Astrocyte (in vitro differentiated cells and primary cell): ENCODE data around the gene IPO13. TPM values are rescaled to one million over a fixed set of nuclear protein-coding genes. Genes with fewer than 3 reads are reported as not detected.

Experiments used
- DNase-seq: peaks from one replicate; pipeline ENCODE4 v3.0.0-alpha.2; 2010; ENCODE audit warnings: low read depth
- FAIRE-seq: peaks from 2 replicates; lab custom pipeline; 2011; peaks lifted over from hg19 to GRCh38; lab: Jason Lieb, UNC
- H2AFZ ChIP-seq: 2 replicates; pipeline ENCODE4 v1.6.0; 2012; ENCODE audit warnings: low read depth, low read length, inconsistent platforms
- H3K27ac ChIP-seq: 2 replicates; pipeline ENCODE4 v1.5.1; 2011; ENCODE audit warnings: low read depth, low read length, inconsistent platforms
- H3K27me3 ChIP-seq: 2 replicates; pipeline ENCODE4 v1.6.0; 2011; ENCODE audit warnings: low read length, inconsistent platforms; ENCODE audit not compliant: insufficient read depth
- H3K36me3 ChIP-seq: 2 replicates; pipeline ENCODE4 v1.5.1; 2011; ENCODE audit warnings: low read length, inconsistent platforms; ENCODE audit not compliant: insufficient read depth
- H3K4me1 ChIP-seq: 2 replicates; pipeline ENCODE4 v1.5.1; 2011; ENCODE audit warnings: low read length, inconsistent platforms; ENCODE audit not compliant: insufficient read depth
- H3K4me2 ChIP-seq: 2 replicates; pipeline ENCODE4 v1.6.0; 2012; ENCODE audit warnings: low read length, inconsistent platforms
- H3K4me3 ChIP-seq: 2 replicates; pipeline ENCODE4 v1.5.1; 2011; ENCODE audit warnings: low read depth, mild to moderate bottlenecking, low read length, inconsistent platforms; ENCODE audit not compliant: insufficient read depth
- H3K79me2 ChIP-seq: 2 replicates; pipeline ENCODE4 v1.6.0; 2012; ENCODE audit warnings: mild to moderate bottlenecking, low read length, inconsistent platforms; ENCODE audit not compliant: insufficient read depth
- H3K9ac ChIP-seq: 2 replicates; pipeline ENCODE4 v1.6.0; 2012; ENCODE audit warnings: mild to moderate bottlenecking, low read length, inconsistent platforms
- H3K9me3 ChIP-seq: 2 replicates; pipeline ENCODE4 v1.5.1; 2012; ENCODE audit warnings: low read depth, mild to moderate bottlenecking, low read length, inconsistent platforms; ENCODE audit not compliant: insufficient read depth
- H4K20me1 ChIP-seq: 2 replicates; pipeline ENCODE4 v1.6.0; 2012; ENCODE audit warnings: low read length, inconsistent platforms; ENCODE audit not compliant: insufficient read depth
- H3K27ac Mint-ChIP-seq: one replicate; pipeline ENCODE4 v1.8.0; 2021; ENCODE audit warnings: mild to moderate bottlenecking, mixed read lengths; ENCODE audit not compliant: unreplicated experiment
- H3K27me3 Mint-ChIP-seq: one replicate; pipeline ENCODE4 v1.8.0; 2021; ENCODE audit warnings: low read depth, mixed read lengths; ENCODE audit not compliant: unreplicated experiment
- H3K36me3 Mint-ChIP-seq: one replicate; pipeline ENCODE4 v1.8.0; 2021; ENCODE audit warnings: low read depth, mixed read lengths; ENCODE audit not compliant: unreplicated experiment
- H3K4me1 Mint-ChIP-seq: one replicate; pipeline ENCODE4 v1.8.0; 2021; ENCODE audit warnings: low read depth, mixed read lengths; ENCODE audit not compliant: unreplicated experiment
- H3K4me3 Mint-ChIP-seq: one replicate; pipeline ENCODE4 v1.8.0; 2021; ENCODE audit warnings: mild to moderate bottlenecking, moderate library complexity, mixed read lengths; ENCODE audit not compliant: unreplicated experiment
- H3K9me3 Mint-ChIP-seq: one replicate; pipeline ENCODE4 v1.8.0; 2021; ENCODE audit warnings: mild to moderate bottlenecking, mixed read lengths; ENCODE audit not compliant: unreplicated experiment
- CTCF ChIP-seq: IDR thresholded peaks from 2 replicates; pipeline ENCODE4 v1.5.1; 2011; ENCODE audit warnings: low read depth, mild to moderate bottlenecking, inconsistent platforms, low read length, moderate library complexity; ENCODE audit not compliant: insufficient read depth
- EZH2 ChIP-seq: IDR thresholded peaks from 2 replicates; pipeline ENCODE4 v1.6.1; 2012; ENCODE audit warnings: mild to moderate bottlenecking, low read length, inconsistent platforms; ENCODE audit not compliant: insufficient read depth
- total RNA-seq: library from RNA; stranded (reverse); gene quantifications from 2 replicates; pipeline ENCODE4 v1.2.1, GENCODE V29; 2021

The IPO13 gene
- total RNA-seq, 1 donor from 2014 or later = 31.0 TPM

GRCh38 chr1:43987159-43987902 is 40.6 kb downstream of the IPO13 start:
- no peaks in the 10 kb centered on the region for H3K36me3 ChIP-seq
- no peak overlapping the region for H3K27ac ChIP-seq
- FAIRE-seq = no peak
- Mint-ChIP-seq H3K4me3 (no peak overlapping the region), H3K4me1 (peaks cover 18% of the 10 kb centered on the region), H3K36me3 (peaks cover 20% of the 10 kb centered on the region), H3K27ac (no peak overlapping the region), H3K27me3 (no peaks in the 10 kb centered on the region), H3K9me3 (no peaks in the 10 kb centered on the region)
- H3K9ac ChIP-seq = no peak overlapping the region
- no peak overlapping the region for H2AFZ ChIP-seq
- no peaks in the 10 kb centered on the region for H3K27me3 ChIP-seq
- DNase-seq = peak; percentile 18
- TF ChIP-seq CTCF (no peak), EZH2 (no peak)
- no peak overlapping the region for H3K4me2 ChIP-seq
- H3K4me3 ChIP-seq = no peak overlapping the region
- H4K20me1 ChIP-seq = peaks cover 42% of the 10 kb centered on the region
- H3K4me1 ChIP-seq = peaks cover 9% of the 10 kb centered on the region
- H3K79me2 ChIP-seq = peaks cover 11% of the 10 kb centered on the region
- H3K9me3 ChIP-seq = no peaks in the 10 kb centered on the region

DNA sequence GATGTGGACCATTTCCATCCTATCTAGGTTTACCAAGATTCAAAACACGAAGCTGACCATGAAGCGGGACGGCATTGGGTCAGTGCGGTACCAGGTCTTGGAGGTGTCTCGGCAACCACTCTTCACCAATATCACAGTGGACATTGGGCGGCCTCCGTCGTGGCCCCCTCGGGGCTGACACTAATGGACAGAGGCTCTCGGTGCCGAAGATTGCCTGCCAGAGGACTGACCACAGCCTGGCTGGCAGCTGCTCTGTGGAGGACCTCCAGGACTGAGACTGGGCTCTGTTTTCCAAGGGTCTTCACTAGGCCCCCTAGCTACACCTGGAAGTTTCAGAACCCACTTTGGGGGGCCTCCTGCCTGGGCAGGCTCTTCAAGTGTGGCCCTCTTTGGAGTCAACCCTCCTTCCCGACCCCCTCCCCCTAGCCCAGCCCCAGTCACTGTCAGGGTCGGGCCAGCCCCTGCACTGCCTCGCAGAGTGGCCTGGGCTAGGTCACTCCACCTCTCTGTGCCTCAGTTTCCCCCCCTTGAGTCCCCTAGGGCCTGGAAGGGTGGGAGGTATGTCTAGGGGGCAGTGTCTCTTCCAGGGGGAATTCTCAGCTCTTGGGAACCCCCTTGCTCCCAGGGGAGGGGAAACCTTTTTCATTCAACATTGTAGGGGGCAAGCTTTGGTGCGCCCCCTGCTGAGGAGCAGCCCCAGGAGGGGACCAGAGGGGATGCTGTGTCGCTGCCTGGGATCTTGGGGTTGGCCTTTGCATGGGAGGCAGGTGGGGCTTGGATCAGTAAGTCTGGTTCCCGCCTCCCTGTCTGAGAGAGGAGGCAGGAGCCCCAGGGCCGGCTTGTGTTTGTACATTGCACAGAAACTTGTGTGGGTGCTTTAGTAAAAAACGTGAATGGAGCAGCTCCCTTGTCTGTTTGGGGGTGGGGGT is 43.8 kb downstream of the IPO13 start:
- H3K36me3 ChIP-seq = no peaks in the 10 kb centered on the region
- peaks cover 6% of the 10 kb centered on the region for H3K4me1 ChIP-seq
- DNase-seq (no peak), FAIRE-seq (no peak)
- H4K20me1 ChIP-seq = peaks cover 12% of the 10 kb centered on the region
- Mint-ChIP-seq H3K27me3 (no peaks in the 10 kb centered on the region), H3K36me3 (peaks cover 12% of the 10 kb centered on the region), H3K9me3 (peaks cover 2% of the 10 kb centered on the region), H3K4me3 (peak overlapping the region; percentile 88), H3K4me1 (peaks cover 15% of the 10 kb centered on the region), H3K27ac (peak overlapping the region; percentile 78)
- no peaks in the 10 kb centered on the region for H3K27me3 ChIP-seq
- TF ChIP-seq CTCF (no peak), EZH2 (no peak)
- no peaks in the 10 kb centered on the region for H3K79me2 ChIP-seq
- no peak overlapping the region for H3K27ac ChIP-seq
- H2AFZ ChIP-seq = peak overlapping the region; percentile 92
- H3K4me2 ChIP-seq = peak overlapping the region; percentile 98
- H3K4me3 ChIP-seq = peak overlapping the region; percentile 64
- H3K9me3 ChIP-seq = no peaks in the 10 kb centered on the region
- H3K9ac ChIP-seq = peak overlapping the region; percentile 74
